ENCODE data around the gene NTN5. TPM values are rescaled to one million over a fixed set of nuclear protein-coding genes. Genes with fewer than 3 reads are reported as not detected.

The NTN5 gene
- total and polyA plus RNA-seq, 8 donors: 0.29 to 1.4 (median 0.95) TPM

- intact Hi-C loops (cut with DNase I): no loop called here
- Histone ChIP-seq H3K36me3 (peaks cover 0 to 34% of the 10 kb centered on the region in 2 donors), H3K4me1 (peaks cover 15 to 27% of the 10 kb centered on the region in 2 donors), H3K27me3 (no peaks in the 10 kb centered on the region), H3K4me3 (peak overlapping the region in 1 of 2 donors; percentile 75), H3K27ac (peak overlapping the region; percentile 30 to 62), H3K9me3 (no peaks in the 10 kb centered on the region)
- ATAC-seq (no peak), DNase-seq (peak in 1 of 4 donors; percentile 82)
- TF ChIP-seq, protein P1, sequence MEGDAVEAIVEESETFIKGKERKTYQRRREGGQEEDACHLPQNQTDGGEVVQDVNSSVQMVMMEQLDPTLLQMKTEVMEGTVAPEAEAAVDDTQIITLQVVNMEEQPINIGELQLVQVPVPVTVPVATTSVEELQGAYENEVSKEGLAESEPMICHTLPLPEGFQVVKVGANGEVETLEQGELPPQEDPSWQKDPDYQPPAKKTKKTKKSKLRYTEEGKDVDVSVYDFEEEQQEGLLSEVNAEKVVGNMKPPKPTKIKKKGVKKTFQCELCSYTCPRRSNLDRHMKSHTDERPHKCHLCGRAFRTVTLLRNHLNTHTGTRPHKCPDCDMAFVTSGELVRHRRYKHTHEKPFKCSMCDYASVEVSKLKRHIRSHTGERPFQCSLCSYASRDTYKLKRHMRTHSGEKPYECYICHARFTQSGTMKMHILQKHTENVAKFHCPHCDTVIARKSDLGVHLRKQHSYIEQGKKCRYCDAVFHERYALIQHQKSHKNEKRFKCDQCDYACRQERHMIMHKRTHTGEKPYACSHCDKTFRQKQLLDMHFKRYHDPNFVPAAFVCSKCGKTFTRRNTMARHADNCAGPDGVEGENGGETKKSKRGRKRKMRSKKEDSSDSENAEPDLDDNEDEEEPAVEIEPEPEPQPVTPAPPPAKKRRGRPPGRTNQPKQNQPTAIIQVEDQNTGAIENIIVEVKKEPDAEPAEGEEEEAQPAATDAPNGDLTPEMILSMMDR (IDR thresholded peaks at IDR 0.05): no peak
These were observed 59.6 kb downstream of the NTN5 start for GRCh38 chr19:48613024-48613851.

GRCh38 chr19:48611872-48612271 lies 60.9 kb downstream of the NTN5 start:
- H3K4me1 ChIP-seq: peaks cover 2 to 13% of the 10 kb centered on the region in 2 donors
- ATAC-seq: no peak
- intact Hi-C loops (cut with DNase I): no loop called here
- no peak overlapping the region for H3K27ac ChIP-seq
- TF ChIP-seq, protein P1 (IDR thresholded peaks at IDR 0.05): no peak
- H3K36me3 ChIP-seq: peaks cover 0 to 25% of the 10 kb centered on the region in 2 donors
- no peak overlapping the region for H3K4me3 ChIP-seq
- DNase-seq: no peak
- H3K27me3 ChIP-seq: no peaks in the 10 kb centered on the region
- no peaks in the 10 kb centered on the region for H3K9me3 ChIP-seq

Other genes starting within 250 kb of the NTN5 start
- 10 to 100 TPM; 21.5 to 33.8 TPM for gene GRWD1, start 227.0 kb downstream of the NTN5 start, total RNA-seq
- 10 to 100 TPM; 18.4 to 29.0 (median 24.4) TPM for gene GRWD1, start 227.0 kb downstream of the NTN5 start, polyA plus RNA-seq (ENCODE audit: insufficient read length in 6 of 6)
- under 1 TPM; 0.52 to 0.61 TPM for gene KCNJ14, start 217.4 kb downstream of the NTN5 start, total RNA-seq
- 1 to 10 TPM in 5 of 6 donors, under 1 TPM in 1; 0.94 to 1.3 (median 1.2) TPM for gene KCNJ14, start 217.4 kb downstream of the NTN5 start, polyA plus RNA-seq (ENCODE audit: insufficient read length in 6 of 6)
- 10 to 100 TPM; 49.8 to 65.9 TPM for gene CYTH2, start 203.6 kb downstream of the NTN5 start, total RNA-seq
- gene CYTH2, start 203.6 kb downstream of the NTN5 start, polyA plus RNA-seq (ENCODE audit: insufficient read length in 6 of 6): 100 to 1,000 TPM in 2 of 6 donors, 10 to 100 TPM in 4; 86.5 to 108 (median 91.5) TPM
- 1 to 10 TPM; 4.4 to 9.5 TPM for gene LMTK3, start 161.2 kb downstream of the NTN5 start, total RNA-seq
- gene LMTK3, start 161.2 kb downstream of the NTN5 start, polyA plus RNA-seq (ENCODE audit: insufficient read length in 6 of 6): 1 to 10 TPM; 1.7 to 3.5 (median 2.6) TPM
- gene SULT2B1, start 120.8 kb downstream of the NTN5 start, total RNA-seq: 1 to 10 TPM; 2.8 to 6.3 TPM
- gene SULT2B1, start 120.8 kb downstream of the NTN5 start, polyA plus RNA-seq (ENCODE audit: insufficient read length in 6 of 6): 1 to 10 TPM; 2.1 to 3.8 (median 2.9) TPM
- gene SPACA4, start 66.3 kb downstream of the NTN5 start, total RNA-seq: not detected
- gene SPACA4, start 66.3 kb downstream of the NTN5 start, polyA plus RNA-seq (ENCODE audit: insufficient read length in 6 of 6): under 1 TPM; 0.17 to 0.78 (median 0.26) TPM
- 10 to 100 TPM; 15.5 to 50.0 TPM for gene FAM83E, start 57.9 kb downstream of the NTN5 start, total RNA-seq
- gene FAM83E, start 57.9 kb downstream of the NTN5 start, polyA plus RNA-seq (ENCODE audit: insufficient read length in 6 of 6): 10 to 100 TPM in 2 of 6 donors, 1 to 10 TPM in 4; 4.7 to 12.3 (median 5.8) TPM
- gene RPL18, start 53.8 kb downstream of the NTN5 start, total RNA-seq: 1,000 to 10,000 TPM; 1,028 to 1,088 TPM
- gene RPL18, start 53.8 kb downstream of the NTN5 start, polyA plus RNA-seq (ENCODE audit: insufficient read length in 6 of 6): 1,000 to 10,000 TPM; 1,451 to 1,744 (median 1,588) TPM
- 10 to 100 TPM; 21.3 to 27.5 TPM for gene SPHK2, start 53.5 kb downstream of the NTN5 start, total RNA-seq
- gene SPHK2, start 53.5 kb downstream of the NTN5 start, polyA plus RNA-seq (ENCODE audit: insufficient read length in 6 of 6): 10 to 100 TPM; 10.2 to 17.1 (median 14.1) TPM
- gene DBP, start 35.6 kb downstream of the NTN5 start, total RNA-seq: 10 to 100 TPM in 1 of 2 donors, 1 to 10 TPM in 1; 8.9 to 10.5 TPM
- 10 to 100 TPM in 2 of 6 donors, 1 to 10 TPM in 4; 6.4 to 11.1 (median 9.5) TPM for gene DBP, start 35.6 kb downstream of the NTN5 start, polyA plus RNA-seq (ENCODE audit: insufficient read length in 6 of 6)
- gene CA11, start 26.8 kb downstream of the NTN5 start, total RNA-seq: 1 to 10 TPM; 3.6 to 3.9 TPM
- gene CA11, start 26.8 kb downstream of the NTN5 start, polyA plus RNA-seq (ENCODE audit: insufficient read length in 6 of 6): 1 to 10 TPM; 3.7 to 5.6 (median 5.0) TPM
- gene FUT2, start 23.0 kb upstream of the NTN5 start, total RNA-seq: 1 to 10 TPM; 1.1 to 2.7 TPM
- gene FUT2, start 23.0 kb upstream of the NTN5 start, polyA plus RNA-seq (ENCODE audit: insufficient read length in 6 of 6): 1 to 10 TPM; 2.1 to 3.7 (median 2.8) TPM
- 1 to 10 TPM; 1.3 to 1.5 TPM for gene MAMSTR, start 46.7 kb upstream of the NTN5 start, total RNA-seq
- 1 to 10 TPM; 4.3 to 5.2 (median 4.6) TPM for gene MAMSTR, start 46.7 kb upstream of the NTN5 start, polyA plus RNA-seq (ENCODE audit: insufficient read length in 6 of 6)
- 10 to 100 TPM; 15.0 to 25.4 TPM for gene RASIP1, start 67.6 kb upstream of the NTN5 start, total RNA-seq
- gene RASIP1, start 67.6 kb upstream of the NTN5 start, polyA plus RNA-seq (ENCODE audit: insufficient read length in 6 of 6): 10 to 100 TPM; 16.0 to 29.9 (median 23.8) TPM
- gene IZUMO1, start 73.9 kb upstream of the NTN5 start, total RNA-seq: 1 to 10 TPM in 1 of 2 donors, under 1 TPM in 1; 0.96 to 1.5 TPM
- 1 to 10 TPM; 1.1 to 3.6 (median 1.8) TPM for gene IZUMO1, start 73.9 kb upstream of the NTN5 start, polyA plus RNA-seq (ENCODE audit: insufficient read length in 6 of 6)
- gene FUT1, start 79.6 kb upstream of the NTN5 start, total RNA-seq: 1 to 10 TPM; 6.0 to 8.7 TPM
- gene FUT1, start 79.6 kb upstream of the NTN5 start, polyA plus RNA-seq (ENCODE audit: insufficient read length in 6 of 6): 1 to 10 TPM; 5.1 to 8.6 (median 6.5) TPM
- not detected for gene FGF21, start 82.5 kb upstream of the NTN5 start, total RNA-seq
- not detected for gene FGF21, start 82.5 kb upstream of the NTN5 start, polyA plus RNA-seq (ENCODE audit: insufficient read length in 6 of 6)
- gene BCAT2, start 138.0 kb upstream of the NTN5 start, total RNA-seq: 10 to 100 TPM; 68.5 to 87.5 TPM
- 10 to 100 TPM; 37.0 to 50.1 (median 42.2) TPM for gene BCAT2, start 138.0 kb upstream of the NTN5 start, polyA plus RNA-seq (ENCODE audit: insufficient read length in 6 of 6)
- gene HSD17B14, start 163.5 kb upstream of the NTN5 start, total RNA-seq: 10 to 100 TPM; 10.1 to 20.3 TPM
- gene HSD17B14, start 163.5 kb upstream of the NTN5 start, polyA plus RNA-seq (ENCODE audit: insufficient read length in 6 of 6): 10 to 100 TPM in 1 of 6 donors, 1 to 10 TPM in 5; 6.7 to 10.9 (median 8.6) TPM
- 10 to 100 TPM; 21.0 to 37.3 TPM for gene PLEKHA4, start 195.6 kb upstream of the NTN5 start, total RNA-seq
- gene PLEKHA4, start 195.6 kb upstream of the NTN5 start, polyA plus RNA-seq (ENCODE audit: insufficient read length in 6 of 6): 10 to 100 TPM; 14.4 to 21.1 (median 17.4) TPM
- 10 to 100 TPM; 68.4 to 74.8 TPM for gene PPP1R15A, start 199.4 kb upstream of the NTN5 start, total RNA-seq
- gene PPP1R15A, start 199.4 kb upstream of the NTN5 start, polyA plus RNA-seq (ENCODE audit: insufficient read length in 6 of 6): 100 to 1,000 TPM in 1 of 6 donors, 10 to 100 TPM in 5; 36.3 to 110 (median 58.4) TPM
- gene TULP2, start 225.7 kb upstream of the NTN5 start, total RNA-seq: 1 to 10 TPM in 1 of 2 donors, under 1 TPM in 1; 0.89 to 1.2 TPM
- gene TULP2, start 225.7 kb upstream of the NTN5 start, polyA plus RNA-seq (ENCODE audit: insufficient read length in 6 of 6): 1 to 10 TPM in 3 of 6 donors, under 1 TPM in 3; 0.72 to 1.4 (median 1.1) TPM
- gene NUCB1, start 227.3 kb upstream of the NTN5 start, total RNA-seq: 100 to 1,000 TPM; 286 to 331 TPM
- 100 to 1,000 TPM; 171 to 210 (median 192) TPM for gene NUCB1, start 227.3 kb upstream of the NTN5 start, polyA plus RNA-seq (ENCODE audit: insufficient read length in 6 of 6)